Activated CD4-positive, alpha-beta T cell treated with anti-CD3 and anti-CD28 coated beads, Interleukin-2, amount 50 U/mL, for 48 hours (primary cell): ENCODE measurements around the gene PLEKHN1.
"Not testable (repeated sequence)": the region's sequence is repeated elsewhere in the genome, so short reads cannot be mapped to it uniquely, and the experiment has no call there.

Experiments used
- DNase-seq, 2 experiments: peaks; one replicate each; pipeline ENCODE4 v3.0.0-alpha.2; 2020

The PLEKHN1 gene

GRCh38 chr1:975365-975764 is 9.1 kb downstream of the PLEKHN1 start:
- no peak for DNase-seq

- peak in 1 of 2 experiments; percentile 61 for DNase-seq
Observed at GRCh38 chr1:975896-976683, 9.8 kb downstream of the PLEKHN1 start.

- not testable (repeated sequence) for DNase-seq
Observed at GRCh38 chr1:976791-977190, 10.5 kb downstream of the PLEKHN1 start.

- DNase-seq = no peak
Observed at GRCh38 chr1:978069-978834, 12.0 kb downstream of the PLEKHN1 start.

GRCh38 chr1:978835-979743 is 12.8 kb downstream of the PLEKHN1 start:
- no peak for DNase-seq

GRCh38 chr1:979744-980072 is 13.4 kb downstream of the PLEKHN1 start:
- no peak for DNase-seq

GRCh38 chr1:980137-980571 is 13.9 kb downstream of the PLEKHN1 start:
- no peak for DNase-seq

- DNase-seq = no peak
Observed at GRCh38 chr1:980602-981395, 14.5 kb downstream of the PLEKHN1 start.

- no peak for DNase-seq
Observed at GRCh38 chr1:981491-981954, 15.2 kb downstream of the PLEKHN1 start.

GRCh38 chr1:981955-982558 is 15.8 kb downstream of the PLEKHN1 start, which contains the start of gene PERM1:
Gene PERM1, minus strand, starts transcription at chr1:982093. Its CDS starts 1,064 bp downstream, at chr1:981029.
- no peak for DNase-seq

- no peak for DNase-seq
Observed at GRCh38 chr1:982765-983436, 16.6 kb downstream of the PLEKHN1 start.

GRCh38 chr1:983798-984475 is 17.7 kb downstream of the PLEKHN1 start:
- peak; percentile 66 to 73 for DNase-seq

- no peak for DNase-seq
Observed at GRCh38 chr1:984476-984814, 18.2 kb downstream of the PLEKHN1 start.

GRCh38 chr1:985126-985525 is 18.8 kb downstream of the PLEKHN1 start:
- DNase-seq = no peak

GRCh38 chr1:988061-988460 is 21.8 kb downstream of the PLEKHN1 start:
- not testable (repeated sequence) for DNase-seq

- not testable (repeated sequence) for DNase-seq
Observed at GRCh38 chr1:991275-991674, 25.0 kb downstream of the PLEKHN1 start.

GRCh38 chr1:991895-992294 is 25.6 kb downstream of the PLEKHN1 start:
- no peak for DNase-seq

GRCh38 chr1:992362-992761 is 26.1 kb downstream of the PLEKHN1 start:
- no peak for DNase-seq

GRCh38 chr1:993379-993995 is 27.2 kb downstream of the PLEKHN1 start:
- no peak for DNase-seq

GRCh38 chr1:994546-994945 is 28.3 kb downstream of the PLEKHN1 start:
- DNase-seq = not testable (repeated sequence)
